Body of pancreas (tissue), 4 donors: ENCODE data around the gene CMTM8.

Source experiments
- CTCF ChIP-seq, 7 experiments: fragments of 450-650 bp in 4 of 7; fragments of 200-600 bp in 3 of 7; sonication (generic) in 3 of 7; IDR thresholded peaks; one replicate each; pipeline ENCODE4 v1.5.1; 2016 to 2019; ENCODE audit warnings: antibody characterized with exemption in 7 of 7
- POLR2A ChIP-seq, 3 donors: fragments of 450-650 bp; IDR thresholded peaks; one replicate each; pipeline ENCODE4 v1.6.1; 2016; ENCODE audit warnings: antibody characterized with exemption in 3 of 3, mild to moderate bottlenecking in 2 of 3

GRCh38 chr3:32379831-32380500 lies 141.5 kb downstream of the CMTM8 start:
- no peak for TF ChIP-seq CTCF (IDR thresholded peaks at IDR 0.05)
- no peak for TF ChIP-seq POLR2A (IDR thresholded peaks at IDR 0.05)
